Glomerular visceral epithelial cell (primary cell): ENCODE data around the gene JSRP1.

Source experiments
- DNase-seq: peaks from one replicate; pipeline ENCODE4 v3.0.0-alpha.2; 2016; ENCODE audit errors: extremely low spot score

Gene JSRP1

GRCh38 chr19:2232286-2233151 is 23.7 kb downstream of the JSRP1 start:
- DNase-seq = no peak

GRCh38 chr19:2231621-2232221 is 24.5 kb downstream of the JSRP1 start:
- no peak for DNase-seq

GRCh38 chr19:2230807-2231533 is 25.2 kb downstream of the JSRP1 start:
- no peak for DNase-seq

- no peak for DNase-seq
These were observed 26.1 kb downstream of the JSRP1 start for GRCh38 chr19:2230033-2230531.

DNA sequence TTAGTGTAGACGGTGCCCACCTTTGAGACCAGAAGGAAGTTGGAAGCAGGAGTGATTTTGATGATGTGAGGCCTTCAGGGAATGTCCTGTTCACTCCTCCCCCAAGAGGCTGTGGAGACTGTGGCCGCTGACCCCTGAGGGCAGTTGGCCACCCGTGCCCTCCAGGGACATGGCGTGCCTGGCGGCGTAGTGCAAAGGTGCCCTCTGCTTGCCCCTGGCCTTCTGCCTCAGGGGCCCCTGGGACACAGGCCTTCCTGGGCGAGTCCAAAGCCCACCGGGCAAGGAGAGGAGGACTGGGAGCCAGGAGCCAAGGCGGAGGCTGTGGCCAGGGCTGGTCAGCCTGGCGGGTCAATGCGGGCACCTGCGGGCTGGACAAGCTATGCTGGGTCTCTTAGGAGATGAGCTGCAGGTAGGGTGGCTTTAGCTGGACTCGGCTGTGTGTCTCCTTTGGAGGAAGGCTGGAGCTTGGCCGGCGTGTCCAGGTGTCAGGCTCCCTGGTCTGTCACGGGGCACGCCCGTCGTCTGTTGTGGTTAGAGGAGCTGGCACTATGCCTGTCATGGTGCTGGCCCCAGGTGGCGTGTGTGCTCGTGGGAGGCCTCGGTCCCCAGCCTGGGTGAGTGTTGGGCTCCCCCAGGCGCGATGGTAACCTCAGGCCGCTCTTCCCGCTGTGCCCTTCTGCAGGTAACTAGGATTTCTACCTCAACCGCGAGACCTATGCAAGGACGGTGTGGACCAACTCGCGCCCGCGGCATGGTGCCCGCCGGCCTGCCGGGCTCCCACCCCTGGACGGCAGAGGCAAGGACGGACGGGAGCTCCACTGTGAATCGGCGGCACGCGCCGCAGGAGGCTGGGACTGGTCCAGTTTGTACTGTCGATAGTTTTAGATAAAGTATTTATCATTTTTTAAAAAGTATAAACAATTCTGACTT is 26.8 kb downstream of the JSRP1 start:
- DNase-seq = no peak

GRCh38 chr19:2228157-2229030 is 27.8 kb downstream of the JSRP1 start:
- no peak for DNase-seq

DNA sequence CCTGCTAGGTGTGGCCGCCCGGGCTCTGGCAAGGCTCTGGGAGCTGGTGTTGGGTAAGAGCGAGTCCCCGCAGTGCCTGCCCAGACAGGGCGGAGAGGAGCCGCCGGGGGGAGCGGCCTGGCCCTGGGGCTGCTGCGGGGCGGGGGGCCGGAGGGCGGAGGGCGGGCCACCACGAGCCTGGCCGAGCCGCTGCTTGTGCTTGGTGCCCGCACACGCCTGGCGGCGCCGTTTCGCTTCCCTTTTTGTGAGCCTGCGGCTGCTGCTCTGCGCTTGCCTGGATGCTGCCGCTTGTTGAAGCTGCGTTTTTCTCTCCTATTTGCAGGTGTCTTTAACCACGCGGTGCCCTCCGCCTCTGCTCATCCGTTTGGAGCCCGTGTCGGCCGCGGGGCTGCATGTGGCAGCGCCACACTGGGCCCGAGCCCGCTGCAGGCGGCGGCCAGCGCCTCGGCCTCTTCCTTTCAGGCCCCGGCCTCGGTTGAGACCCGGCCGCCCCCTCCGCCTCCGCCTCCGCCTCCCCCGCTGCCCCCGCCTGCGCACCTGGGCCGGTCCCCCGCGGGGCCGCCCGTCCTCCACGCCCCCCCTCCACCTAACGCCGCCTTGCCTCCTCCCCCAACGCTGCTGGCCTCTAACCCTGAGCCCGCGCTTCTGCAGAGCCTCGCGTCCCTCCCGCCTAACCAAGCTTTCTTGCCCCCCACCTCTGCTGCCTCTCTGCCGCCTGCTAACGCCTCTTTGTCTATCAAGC is 28.6 kb downstream of the JSRP1 start:
- no peak for DNase-seq

- no peak for DNase-seq
These were observed 29.3 kb downstream of the JSRP1 start for GRCh38 chr19:2226840-2227360.

DNA sequence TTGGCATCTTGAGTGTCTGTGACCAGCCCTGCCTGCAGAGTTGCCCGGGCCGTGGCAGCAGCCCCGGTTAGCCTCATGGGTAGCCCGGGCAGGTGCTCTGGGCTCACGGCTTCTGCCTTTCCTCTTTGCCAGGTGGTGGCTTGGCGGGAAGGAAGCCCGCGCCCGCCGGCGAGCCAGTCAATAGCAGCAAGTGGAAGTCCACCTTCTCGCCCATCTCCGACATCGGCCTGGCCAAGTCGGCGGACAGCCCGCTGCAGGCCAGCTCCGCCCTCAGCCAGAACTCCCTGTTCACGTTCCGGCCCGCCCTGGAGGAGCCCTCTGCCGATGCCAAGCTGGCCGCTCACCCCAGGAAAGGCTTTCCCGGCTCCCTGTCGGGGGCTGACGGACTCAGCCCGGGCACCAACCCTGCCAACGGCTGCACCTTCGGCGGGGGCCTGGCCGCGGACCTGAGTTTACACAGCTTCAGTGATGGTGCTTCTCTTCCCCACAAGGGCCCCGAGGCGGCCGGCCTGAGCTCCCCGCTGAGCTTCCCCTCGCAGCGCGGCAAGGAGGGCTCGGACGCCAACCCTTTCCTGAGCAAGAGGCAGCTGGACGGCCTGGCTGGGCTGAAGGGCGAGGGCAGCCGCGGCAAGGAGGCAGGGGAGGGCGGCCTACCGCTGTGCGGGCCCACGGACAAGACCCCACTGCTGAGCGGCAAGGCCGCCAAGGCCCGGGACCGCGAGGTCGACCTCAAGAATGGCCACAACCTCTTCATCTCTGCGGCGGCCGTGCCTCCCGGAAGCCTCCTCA is 30.0 kb downstream of the JSRP1 start:
- no peak for DNase-seq

- DNase-seq = no peak
These were observed 30.7 kb downstream of the JSRP1 start for GRCh38 chr19:2225415-2226050.

DNA sequence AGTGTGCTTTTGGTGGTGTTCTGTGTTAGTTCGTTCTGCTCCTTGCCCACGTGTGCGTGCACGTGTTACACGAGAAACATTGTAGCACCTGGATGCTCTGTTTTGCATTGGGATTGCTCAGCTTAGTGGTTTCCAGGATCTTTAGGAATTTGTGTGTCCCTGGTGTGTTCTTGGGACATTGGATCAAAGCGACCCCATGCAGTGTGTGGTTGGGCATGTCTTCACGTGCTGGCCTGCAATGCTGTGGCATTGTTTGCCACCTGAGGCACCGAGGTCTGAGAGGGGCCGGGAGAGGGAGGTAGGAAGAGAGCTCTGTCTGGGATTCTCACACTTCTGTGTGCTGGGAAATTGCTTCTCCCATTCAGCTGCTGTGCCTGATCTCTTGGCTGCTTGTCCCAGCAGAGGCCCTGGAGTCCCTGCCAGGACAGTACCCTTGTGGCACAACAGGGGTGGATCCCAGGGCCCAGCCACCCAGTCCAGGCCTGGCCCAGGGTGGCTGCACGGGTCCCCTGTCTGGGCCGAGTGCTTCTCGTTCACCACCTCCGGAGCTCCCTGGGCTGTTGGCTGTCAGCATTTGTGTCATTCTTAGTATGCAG is 31.4 kb downstream of the JSRP1 start:
- DNase-seq = no peak

- DNase-seq = no peak
These were observed 32.3 kb downstream of the JSRP1 start for GRCh38 chr19:2223959-2224358.

- DNase-seq = no peak
These were observed 32.8 kb downstream of the JSRP1 start for GRCh38 chr19:2223391-2223790.

DNA sequence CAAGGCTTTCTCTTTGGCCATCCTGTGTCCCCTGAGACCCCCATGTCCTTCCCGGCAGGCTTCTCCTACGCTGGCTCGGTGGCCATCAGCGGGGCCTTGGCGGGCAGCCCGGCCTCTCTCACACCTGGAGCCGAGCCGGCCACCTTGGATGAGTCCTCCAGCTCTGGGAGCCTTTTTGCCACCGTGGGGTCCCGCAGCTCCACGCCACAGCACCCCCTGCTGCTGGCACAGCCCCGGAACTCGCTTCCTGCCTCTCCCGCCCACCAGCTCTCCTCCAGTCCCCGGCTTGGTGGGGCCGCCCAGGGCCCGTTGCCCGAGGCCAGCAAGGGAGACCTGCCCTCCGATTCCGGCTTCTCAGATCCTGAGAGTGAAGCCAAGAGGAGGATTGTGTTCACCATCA is 34.3 kb downstream of the JSRP1 start:
- no peak for DNase-seq

GRCh38 chr19:2221250-2221831 is 34.9 kb downstream of the JSRP1 start:
- DNase-seq = no peak

DNA sequence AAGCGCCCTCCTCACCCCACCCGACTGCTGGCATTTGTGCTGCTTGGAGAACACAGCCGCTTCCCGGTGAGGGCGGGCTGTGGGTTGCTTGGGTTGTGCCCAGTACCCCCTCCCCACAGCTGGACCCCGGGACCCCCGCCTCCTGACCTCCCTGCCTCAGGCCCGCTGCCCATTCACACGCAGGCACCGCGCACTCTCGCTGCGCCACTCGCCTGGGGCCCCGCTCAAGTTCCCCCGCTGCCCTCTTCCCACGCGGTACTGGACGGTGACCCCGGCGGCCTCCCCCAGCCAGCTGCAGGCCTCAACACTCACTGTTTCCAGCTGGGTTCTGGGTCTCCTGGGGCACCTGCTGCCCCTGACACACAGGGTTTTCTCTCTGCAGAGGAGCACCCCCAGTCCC is 36.5 kb downstream of the JSRP1 start:
- no peak for DNase-seq

- no peak for DNase-seq
These were observed 38.6 kb downstream of the JSRP1 start for GRCh38 chr19:2217591-2217990.
